ENCODE measurements around the gene GNAI2.

GRCh38 chr3:50203809-50204803, 31.9 kb upstream of the GNAI2 start:
- no peak for TF ChIP-seq CTCF (IDR thresholded peaks at IDR 0.05)
- TF ChIP-seq TEAD4 (CRISPR knock-in tag; IDR thresholded peaks at IDR 0.05) = no peak
- TF ChIP-seq NR3C1 (CRISPR knock-in tag; conservative IDR thresholded peaks at IDR 0.05; ENCODE audit: low read depth) = no peak

All from WTC11 (cell line).